Activated CD4-positive, alpha-beta T cell treated with anti-CD3 and anti-CD28 coated beads for 48 hours (primary cell): ENCODE results near the gene POTEB.
"Not testable (repeated sequence)": the region's sequence is repeated elsewhere in the genome, so short reads cannot be mapped to it uniquely, and the experiment has no call there.

Experiments used
- DNase-seq: peaks from one replicate; pipeline ENCODE4 v3.0.0-alpha.2; 2020

Gene POTEB

DNA sequence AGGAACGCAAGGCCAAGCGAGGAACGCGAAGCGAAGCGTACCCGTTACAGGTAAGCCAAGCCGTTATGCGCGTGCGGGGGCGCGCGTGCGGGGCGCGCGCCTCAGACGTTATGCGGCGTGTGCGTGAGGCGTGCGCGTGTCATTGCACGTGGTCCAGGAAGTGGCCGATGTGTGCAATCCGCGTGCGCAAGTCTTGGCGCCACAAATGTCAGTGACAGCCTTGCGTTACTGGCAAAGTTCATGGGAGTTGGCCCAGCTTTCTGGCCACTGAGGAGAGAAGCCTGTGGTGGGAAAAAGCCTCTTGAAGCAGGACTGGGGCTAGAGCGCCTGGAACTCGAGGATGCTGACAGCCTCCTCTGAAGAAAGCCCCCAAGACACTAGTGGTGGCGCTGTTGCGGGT lies at the start of gene POTEB:
TSS of gene POTEB (minus strand) at position 101 of the 400 bp plus-strand sequence. CDS start 489 bp downstream, outside the sequence.
- DNase-seq: not testable (repeated sequence)

DNA sequence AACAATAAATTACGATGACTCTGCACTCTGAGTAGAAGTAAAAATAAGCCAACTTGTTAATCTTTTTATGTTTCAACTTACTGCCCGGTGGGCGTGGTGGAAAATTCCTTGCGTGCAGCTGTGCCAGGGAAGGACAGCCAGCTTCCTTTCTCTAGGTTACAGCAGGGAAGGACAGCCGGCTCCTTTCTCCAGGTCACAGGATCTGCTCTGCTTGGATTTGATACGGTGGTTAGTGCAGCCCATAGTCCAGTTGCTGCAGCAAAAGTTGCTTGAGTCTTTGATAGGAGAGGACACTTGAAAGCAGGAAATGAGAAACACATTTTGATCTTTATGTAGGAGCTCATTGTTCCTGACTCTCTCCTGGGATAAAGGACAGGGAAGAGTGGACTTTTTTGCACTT lies 13.4 kb upstream of the POTEB start:
- not testable (repeated sequence) for DNase-seq

DNA sequence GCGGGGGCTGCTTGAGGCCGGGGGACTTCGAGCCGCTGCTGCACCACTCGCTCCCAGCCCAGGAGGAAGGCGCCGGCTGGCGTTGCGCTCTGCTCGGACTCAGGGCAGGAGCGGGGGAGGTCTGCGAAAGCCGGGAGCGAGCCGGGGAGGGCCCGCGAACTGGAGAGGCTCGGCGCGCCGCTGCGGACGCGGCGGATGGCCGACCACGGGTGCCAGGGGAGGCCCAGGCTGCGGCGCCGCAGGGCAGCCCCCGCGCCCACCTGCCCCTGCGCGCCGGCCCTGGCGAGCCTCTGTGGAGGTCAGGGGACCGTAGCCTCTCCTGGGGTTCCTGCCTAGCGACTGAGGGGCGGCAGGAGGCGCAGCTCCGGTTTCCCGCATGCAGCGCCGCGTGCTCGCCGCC lies 12.0 kb upstream of the POTEB start:
- not testable (repeated sequence) for DNase-seq

- DNase-seq: peak; percentile 0
These were observed 38.7 kb downstream of the POTEB start for GRCh38 chr15:21838831-21839230.
